Measurements from ENCODE around the gene SOAT2.
"Not testable (repeated sequence)": the region's sequence is repeated elsewhere in the genome, so short reads cannot be mapped to it uniquely, and the experiment has no call there.

SOAT2 gene

DNA sequence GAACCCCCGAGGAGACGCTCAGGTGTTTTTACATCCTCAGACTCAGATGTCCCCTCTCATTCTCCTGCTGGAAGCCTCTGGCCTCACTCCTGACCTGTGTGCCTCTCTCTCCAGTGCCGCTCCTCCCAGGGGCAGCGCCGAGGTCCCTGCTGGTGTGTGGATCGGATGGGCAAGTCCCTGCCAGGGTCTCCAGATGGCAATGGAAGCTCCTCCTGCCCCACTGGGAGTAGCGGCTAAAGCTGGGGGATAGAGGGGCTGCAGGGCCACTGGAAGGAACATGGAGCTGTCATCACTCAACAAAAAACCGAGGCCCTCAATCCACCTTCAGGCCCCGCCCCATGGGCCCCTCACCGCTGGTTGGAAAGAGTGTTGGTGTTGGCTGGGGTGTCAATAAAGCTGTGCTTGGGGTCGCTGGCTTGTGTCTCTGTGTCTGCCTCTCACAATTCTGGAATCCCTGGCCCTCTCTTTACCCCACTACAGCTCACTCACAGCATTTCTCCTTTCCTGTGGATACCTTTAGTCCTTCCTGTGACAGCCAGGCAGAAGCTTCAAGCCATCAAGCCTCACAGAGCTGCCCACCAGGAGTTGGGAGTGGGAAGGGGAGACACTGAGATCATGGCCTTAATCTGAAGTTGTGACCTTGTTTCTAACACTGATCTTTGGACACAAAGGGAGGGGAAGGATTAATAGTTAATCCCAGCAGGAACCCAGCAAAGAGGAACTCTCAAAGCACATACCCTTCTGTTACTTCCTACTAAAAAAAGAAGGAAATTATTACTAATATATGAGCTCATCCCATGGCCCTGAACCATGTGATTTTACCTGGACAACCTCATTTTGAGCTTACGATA lies 1.1 kb upstream of the SOAT2 start:
- H4K20me1 ChIP-seq = no peaks in the 10 kb centered on the region
- peaks cover 3% of the 10 kb centered on the region for H3K27me3 ChIP-seq
- no peaks in the 10 kb centered on the region for H3K9me3 ChIP-seq
- H3K4me1 ChIP-seq = peaks cover 47% of the 10 kb centered on the region
- no peak overlapping the region for H3K4me3 ChIP-seq
- no peak overlapping the region for H3K9ac ChIP-seq
- H3K4me2 ChIP-seq = peak overlapping the region; percentile 60
- no peaks in the 10 kb centered on the region for H3K36me3 ChIP-seq
- H3K27ac ChIP-seq = no peak overlapping the region
- TF ChIP-seq Cebpa-rat (IDR thresholded peaks at IDR 0.05) = no peak

DNA sequence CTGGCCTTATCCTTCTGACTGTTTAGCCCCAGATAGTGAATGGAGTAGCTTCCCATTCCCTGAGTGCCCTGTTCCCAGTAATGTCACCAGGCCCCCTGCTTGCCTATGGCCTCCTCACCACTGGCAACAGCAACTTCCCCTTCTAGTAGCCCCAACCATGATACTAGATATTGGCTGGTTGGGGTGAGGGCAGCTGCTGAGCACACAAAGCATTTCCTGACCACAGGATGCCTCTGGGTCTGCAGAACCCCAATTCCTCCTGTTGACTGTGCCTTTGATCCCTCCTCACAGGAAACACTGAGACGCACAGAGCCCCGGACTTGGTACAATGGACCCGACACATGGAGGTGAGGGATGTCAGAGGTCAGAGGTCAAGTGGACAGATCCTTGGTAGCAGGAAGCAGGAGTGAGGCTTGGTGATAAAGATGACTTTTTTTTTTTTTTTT lies 597 bp downstream of the SOAT2 start:
- Histone ChIP-seq H4K20me1 (no peaks in the 10 kb centered on the region), H3K4me2 (peak overlapping the region; percentile 60), H3K36me3 (no peaks in the 10 kb centered on the region), H3K9ac (no peak overlapping the region), H3K9me3 (no peaks in the 10 kb centered on the region), H3K4me1 (peaks cover 30% of the 10 kb centered on the region), H3K4me3 (no peak overlapping the region), H3K27ac (0 out of 2 replicates have a peak overlapping the region, but pooled peaks have one; percentile 20), H3K27me3 (no peaks in the 10 kb centered on the region)
- TF ChIP-seq Cebpa-rat (IDR thresholded peaks at IDR 0.05) = no peak

DNA sequence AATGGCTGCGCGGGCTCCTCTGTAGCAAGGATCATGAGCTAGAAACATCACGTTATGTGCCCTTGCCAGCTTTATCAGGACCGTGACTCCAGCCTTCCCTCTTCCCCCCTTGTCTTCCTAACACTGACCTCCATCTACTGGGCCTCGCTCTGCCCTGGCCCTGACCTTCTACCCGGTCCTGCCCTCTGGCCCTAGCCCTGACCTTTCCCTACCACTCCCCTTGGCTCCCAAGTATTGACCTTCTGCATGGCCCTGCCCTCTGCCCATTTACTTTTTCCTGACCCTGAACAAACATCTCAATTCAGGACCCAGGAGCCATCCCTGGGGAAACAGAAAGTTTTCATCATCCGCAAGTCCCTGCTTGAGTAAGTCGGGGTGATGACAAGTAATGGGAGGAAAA lies 2.0 kb downstream of the SOAT2 start:
- Histone ChIP-seq H3K27me3 (no peaks in the 10 kb centered on the region), H3K4me2 (no peak overlapping the region), H3K27ac (no peak overlapping the region)

DNA sequence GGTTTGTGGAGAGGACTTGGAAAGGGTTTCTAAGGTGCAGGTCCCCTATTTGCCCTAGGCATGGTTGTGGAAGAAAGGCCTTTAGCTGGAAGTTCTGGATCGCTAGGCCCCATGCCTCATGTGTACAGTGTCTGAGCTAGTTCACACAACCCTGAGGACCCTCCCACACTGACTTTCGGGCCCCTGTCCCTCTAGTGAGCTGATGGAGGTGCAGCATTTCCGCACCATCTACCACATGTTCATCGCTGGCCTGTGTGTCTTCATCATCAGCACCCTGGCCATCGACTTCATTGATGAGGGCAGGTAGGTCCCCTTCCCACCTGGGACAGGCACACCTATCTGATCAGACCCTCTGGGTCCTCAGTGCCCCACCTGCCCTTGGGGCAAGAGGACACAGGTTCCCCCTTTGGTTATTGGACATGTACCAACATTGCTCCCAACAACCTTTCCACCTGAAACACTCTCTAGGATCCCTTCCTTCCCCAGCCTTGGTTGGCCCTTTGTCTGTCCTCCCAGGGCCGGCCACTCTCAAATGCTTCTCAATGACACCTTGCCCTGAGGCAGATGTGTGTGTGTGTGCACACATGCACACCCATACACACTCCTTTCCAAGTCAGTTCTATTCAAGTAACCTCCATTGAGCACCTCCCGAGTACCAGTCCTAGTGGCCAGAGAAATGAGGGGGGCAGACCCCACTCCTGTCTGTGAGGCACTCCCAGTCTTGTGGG lies 2.6 kb downstream of the SOAT2 start:
- H4K20me1 ChIP-seq = no peaks in the 10 kb centered on the region
- H3K27ac ChIP-seq = no peak overlapping the region
- H3K4me2 ChIP-seq = no peak overlapping the region
- no peaks in the 10 kb centered on the region; the same call in 1 of the 2 replicates for H3K9me3 ChIP-seq
- H3K4me3 ChIP-seq = no peak overlapping the region
- no peaks in the 10 kb centered on the region for H3K27me3 ChIP-seq
- no peak overlapping the region for H3K9ac ChIP-seq
- peaks cover 25% of the 10 kb centered on the region for H3K4me1 ChIP-seq
- TF ChIP-seq Cebpa-rat (IDR thresholded peaks at IDR 0.05) = no peak
- no peaks in the 10 kb centered on the region for H3K36me3 ChIP-seq

More for the DNA sequence above, 2.0 kb downstream of the SOAT2 start:
- Histone ChIP-seq H3K4me1 (peaks cover 25% of the 10 kb centered on the region), H3K9me3 (no peaks in the 10 kb centered on the region; the same call in 1 of the 2 replicates), H3K36me3 (no peaks in the 10 kb centered on the region), H4K20me1 (no peaks in the 10 kb centered on the region), H3K9ac (no peak overlapping the region), H3K4me3 (no peak overlapping the region)
- TF ChIP-seq Cebpa-rat (IDR thresholded peaks at IDR 0.05) = no peak

DNA sequence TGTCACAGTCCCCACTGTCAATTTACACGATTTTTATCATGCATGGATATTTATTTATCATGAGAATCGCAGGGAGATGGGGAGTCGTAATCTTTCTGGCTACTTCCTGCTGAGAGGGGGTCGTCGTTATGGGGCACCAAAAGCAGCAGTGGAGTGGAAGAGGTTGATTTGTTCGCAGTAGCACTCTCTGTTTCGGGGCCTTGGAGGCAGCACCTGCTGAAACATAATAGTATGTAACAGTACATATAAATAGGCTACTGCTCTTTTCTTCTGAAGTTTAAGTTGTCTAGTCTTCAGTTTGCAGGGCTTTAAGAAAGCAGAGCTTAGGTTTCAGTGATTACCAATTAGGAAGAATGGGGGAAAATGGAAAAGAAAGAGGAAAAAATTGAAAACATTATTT lies 3.8 kb downstream of the SOAT2 start:
- Histone ChIP-seq H3K36me3 (no peaks in the 10 kb centered on the region), H3K9me3 (no peaks in the 10 kb centered on the region; the same call in 1 of the 2 replicates), H3K9ac (no peak overlapping the region), H3K4me1 (peaks cover 24% of the 10 kb centered on the region), H3K4me3 (no peak overlapping the region), H4K20me1 (no peaks in the 10 kb centered on the region), H3K27me3 (no peaks in the 10 kb centered on the region), H3K4me2 (no peak overlapping the region), H3K27ac (no peak overlapping the region)
- TF ChIP-seq Cebpa-rat (IDR thresholded peaks at IDR 0.05) = no peak

DNA sequence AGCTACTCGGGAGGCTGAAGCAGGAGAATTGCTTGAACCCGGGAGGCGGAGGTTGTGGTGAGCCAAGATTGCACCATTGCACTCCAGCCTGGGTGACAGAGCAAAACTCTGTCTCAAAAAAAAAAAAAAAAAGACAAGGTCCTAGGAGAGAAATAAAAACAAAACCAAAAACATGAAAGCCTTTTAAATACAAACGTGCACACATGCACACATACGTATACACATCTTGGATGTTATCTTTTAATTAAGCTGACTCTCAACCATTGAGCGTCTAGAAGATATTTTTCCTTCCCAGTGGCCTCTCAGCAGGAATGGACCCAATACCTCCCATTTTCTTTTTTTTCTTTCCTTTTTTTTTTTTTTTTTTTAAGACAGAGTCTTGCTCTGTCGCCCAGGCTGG lies 9.1 kb downstream of the SOAT2 start:
- H3K4me2 ChIP-seq, H3K4me3 ChIP-seq, H3K9me3 ChIP-seq, H3K27ac ChIP-seq, H3K27me3 ChIP-seq, H4K20me1 ChIP-seq, H3K9ac ChIP-seq, H3K4me1 ChIP-seq, H3K36me3 ChIP-seq: not testable (repeated sequence)

DNA sequence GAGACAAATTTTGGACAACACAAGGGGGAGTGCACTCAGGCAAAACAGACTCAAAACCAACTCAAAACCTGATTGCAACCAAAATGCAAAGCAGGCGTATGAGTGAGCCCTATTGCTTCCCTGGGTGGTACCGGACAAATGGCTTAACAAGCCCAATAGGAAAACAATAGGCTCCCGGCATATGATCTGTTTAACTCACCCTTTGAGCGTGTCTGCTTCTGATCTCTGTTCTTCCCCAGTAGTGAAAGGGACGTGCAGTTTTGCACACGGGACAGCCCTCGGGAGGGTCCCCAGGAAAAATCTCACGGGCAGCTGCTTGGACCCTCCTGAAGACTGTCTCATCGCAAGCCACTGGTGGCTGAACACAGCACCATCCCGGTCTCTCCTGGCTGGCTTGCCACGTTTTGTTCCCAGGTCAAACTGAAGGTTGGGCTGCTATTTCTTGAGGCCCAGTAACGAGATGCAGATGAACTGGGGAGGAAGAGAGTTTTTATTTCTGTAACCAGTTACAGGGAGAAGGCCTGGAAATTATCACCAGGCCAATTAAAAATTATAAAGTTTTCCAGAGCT lies 9.9 kb downstream of the SOAT2 start:
- no peaks in the 10 kb centered on the region for H3K27me3 ChIP-seq
- H3K4me1 ChIP-seq = no peaks in the 10 kb centered on the region
- no peaks in the 10 kb centered on the region; the same call in 1 of the 2 replicates for H3K9me3 ChIP-seq
- H3K36me3 ChIP-seq = no peaks in the 10 kb centered on the region
- H3K4me2 ChIP-seq = no peak overlapping the region
- H3K27ac ChIP-seq = no peak overlapping the region
- H3K4me3 ChIP-seq = no peak overlapping the region
- H4K20me1 ChIP-seq = no peaks in the 10 kb centered on the region
- no peak overlapping the region for H3K9ac ChIP-seq
- no peak for TF ChIP-seq Cebpa-rat (IDR thresholded peaks at IDR 0.05)

DNA sequence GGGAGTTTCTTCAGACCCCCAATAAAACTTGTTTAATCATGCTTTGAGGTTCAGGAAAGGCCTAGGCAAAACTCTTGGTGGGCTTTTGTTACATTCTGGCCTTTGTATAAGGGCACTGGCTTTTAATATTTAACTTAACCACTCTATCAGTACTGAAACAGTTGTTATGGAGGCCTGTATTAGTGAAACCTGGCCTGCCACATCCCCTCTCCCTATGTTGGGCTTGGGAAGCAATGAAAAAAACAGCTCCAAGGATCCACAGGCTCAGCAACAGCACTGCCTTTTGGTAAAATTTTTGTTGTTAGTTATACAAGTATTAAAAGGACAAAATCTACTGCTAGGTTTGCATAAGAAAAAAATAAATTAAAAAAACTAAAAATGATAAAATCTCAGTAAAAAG lies 10.7 kb downstream of the SOAT2 start:
- Histone ChIP-seq H3K36me3 (no peaks in the 10 kb centered on the region), H3K9me3 (no peaks in the 10 kb centered on the region; the same call in 1 of the 2 replicates), H3K4me3 (no peak overlapping the region), H3K9ac (no peak overlapping the region), H3K27me3 (no peaks in the 10 kb centered on the region), H3K4me1 (no peaks in the 10 kb centered on the region), H3K4me2 (no peak overlapping the region), H3K27ac (no peak overlapping the region), H4K20me1 (no peaks in the 10 kb centered on the region)
- TF ChIP-seq Cebpa-rat (IDR thresholded peaks at IDR 0.05) = no peak

DNA sequence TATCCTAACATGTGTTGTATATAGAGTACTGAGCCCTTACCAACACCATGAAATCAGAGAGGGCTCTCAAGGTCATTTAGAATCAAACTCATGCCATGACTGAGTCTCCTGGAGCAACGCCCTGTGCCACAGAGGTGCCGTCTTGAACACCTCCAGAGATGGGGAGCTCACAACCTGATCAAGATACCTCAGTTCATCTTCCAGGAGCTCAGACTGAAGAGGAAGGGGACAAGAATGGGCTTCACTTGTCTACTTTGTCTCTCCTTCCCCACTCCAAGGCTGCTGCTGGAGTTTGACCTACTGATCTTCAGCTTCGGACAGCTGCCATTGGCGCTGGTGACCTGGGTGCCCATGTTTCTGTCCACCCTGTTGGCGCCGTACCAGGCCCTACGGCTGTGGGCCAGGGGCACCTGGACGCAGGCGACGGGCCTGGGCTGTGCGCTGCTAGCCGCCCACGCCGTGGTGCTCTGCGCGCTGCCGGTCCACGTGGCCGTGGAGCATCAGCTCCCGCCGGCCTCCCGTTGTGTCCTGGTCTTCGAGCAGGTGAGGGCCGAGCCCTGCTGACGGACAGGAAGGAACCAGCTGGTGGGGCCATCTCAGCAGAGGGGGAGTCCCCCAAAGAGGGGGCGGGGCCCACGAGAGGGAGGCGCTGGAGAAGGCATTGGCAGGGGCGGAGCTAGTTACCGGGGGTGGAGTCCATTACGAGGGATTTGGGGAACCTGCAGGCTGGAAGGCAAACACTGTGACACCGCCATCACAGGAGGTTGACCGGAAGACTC lies 12.0 kb downstream of the SOAT2 start:
- H3K9ac ChIP-seq = no peak overlapping the region

More for the DNA sequence above, 12.0 kb downstream of the SOAT2 start:
- Histone ChIP-seq H3K27me3 (no peaks in the 10 kb centered on the region), H3K4me1 (no peaks in the 10 kb centered on the region), H3K4me2 (no peak overlapping the region), H3K4me3 (no peak overlapping the region), H3K9me3 (no peaks in the 10 kb centered on the region), H3K36me3 (no peaks in the 10 kb centered on the region), H4K20me1 (no peaks in the 10 kb centered on the region), H3K27ac (no peak overlapping the region)
- TF ChIP-seq Cebpa-rat (IDR thresholded peaks at IDR 0.05) = no peak

All from BLaER1 (cell line).